Rectal smooth muscle tissue (tissue), 1 donor: ENCODE data around the gene PCID2.

Experiments used
- H3K27ac ChIP-seq: one replicate; pipeline ENCODE4 v1.7.0; 2013; ENCODE audit warnings: low read depth, low read length, inconsistent platforms
- H3K27me3 ChIP-seq: one replicate; pipeline ENCODE4 v1.7.0; 2013; ENCODE audit warnings: low read length; ENCODE audit not compliant: control insufficient read depth, insufficient read depth
- H3K36me3 ChIP-seq: one replicate; pipeline ENCODE4 v1.7.0; 2013; ENCODE audit warnings: low read length; ENCODE audit not compliant: control insufficient read depth, insufficient read depth
- H3K4me1 ChIP-seq: one replicate; pipeline ENCODE4 v1.7.0; 2013; ENCODE audit warnings: low read length; ENCODE audit not compliant: control insufficient read depth, insufficient read depth
- H3K4me3 ChIP-seq: one replicate; pipeline ENCODE4 v1.7.0; 2013; ENCODE audit warnings: low read length
- H3K9ac ChIP-seq: one replicate; pipeline ENCODE4 v1.7.0; 2013; ENCODE audit warnings: low read length

PCID2 gene

DNA sequence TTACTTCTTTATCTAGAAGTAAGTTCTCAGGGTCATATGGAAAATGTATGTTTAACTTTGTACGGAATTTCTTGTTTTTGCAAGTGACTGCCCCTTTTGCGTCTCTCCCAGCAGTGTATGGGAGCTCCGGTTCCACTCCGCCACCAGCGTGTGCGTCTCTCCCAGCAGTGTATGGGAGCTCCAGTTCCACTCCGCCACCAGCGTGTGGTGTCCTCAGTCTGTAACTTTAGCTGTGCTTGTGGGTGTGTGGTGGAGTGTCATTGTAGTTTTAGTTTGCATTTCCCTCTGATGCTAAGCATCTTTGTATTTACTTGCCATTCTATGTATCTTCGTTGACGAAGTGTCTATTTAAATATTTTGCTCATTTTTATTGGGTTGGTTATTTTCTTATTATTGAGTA, 3.3 kb upstream of the PCID2 start:
- H3K4me1 ChIP-seq, result peaks cover 19% of the 10 kb centered on the region
- H3K9ac ChIP-seq, result no peak overlapping the region
- no peaks in the 10 kb centered on the region for H3K27me3 ChIP-seq
- no peak overlapping the region for H3K27ac ChIP-seq
- H3K36me3 ChIP-seq, result peaks cover 2% of the 10 kb centered on the region
- H3K4me3 ChIP-seq, result no peak overlapping the region

- no peak overlapping the region for H3K9ac ChIP-seq
Observed at GRCh38 chr13:113210833-113211232, 2.4 kb upstream of the PCID2 start.

GRCh38 chr13:113209759-113210421, 1.4 kb upstream of the PCID2 start:
- Histone ChIP-seq H3K36me3 (peaks cover 5% of the 10 kb centered on the region), H3K27me3 (no peaks in the 10 kb centered on the region), H3K27ac (peak overlapping the region; percentile 69), H3K4me3 (peak overlapping the region; percentile 78), H3K4me1 (peaks cover 15% of the 10 kb centered on the region), H3K9ac (no peak overlapping the region)

More at GRCh38 chr13:113210833-113211232, 2.4 kb upstream of the PCID2 start:
- no peaks in the 10 kb centered on the region for H3K27me3 ChIP-seq
- H3K27ac ChIP-seq, result no peak overlapping the region
- peaks cover 2% of the 10 kb centered on the region for H3K36me3 ChIP-seq
- peaks cover 15% of the 10 kb centered on the region for H3K4me1 ChIP-seq
- H3K4me3 ChIP-seq, result no peak overlapping the region

DNA sequence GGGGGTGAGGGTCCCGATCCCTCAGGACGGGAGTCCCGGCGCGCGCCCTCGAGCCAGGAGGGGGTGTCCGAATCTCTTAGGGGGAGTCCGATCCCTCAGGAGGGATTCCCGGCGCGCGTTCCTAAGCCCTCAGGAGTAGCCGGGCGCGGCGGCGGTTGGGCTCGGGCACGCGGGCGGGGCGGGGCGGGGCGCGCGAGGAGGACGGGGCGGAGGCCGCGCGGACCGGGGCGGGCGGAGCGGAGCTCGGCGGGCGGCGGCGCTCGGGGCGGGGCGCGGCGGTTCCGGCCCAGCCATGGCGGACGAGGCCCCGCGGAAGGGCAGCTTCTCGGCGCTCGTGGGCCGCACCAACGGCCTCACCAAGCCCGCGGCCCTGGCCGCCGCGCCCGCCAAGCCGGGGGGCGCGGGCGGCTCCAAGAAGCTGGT, 878 bp upstream of the PCID2 start, which contains the start of gene CUL4A:
CUL4A (plus strand) TSS at position 278 of the 423 bp plus-strand sequence; CDS start at position 293, 15 bp downstream.
- no peaks in the 10 kb centered on the region for H3K27me3 ChIP-seq
- H3K36me3 ChIP-seq, result peaks cover 5% of the 10 kb centered on the region
- peak within 1 kb of the TSS; percentile 86 for H3K9ac ChIP-seq
- H3K4me3 ChIP-seq, result peak within 1 kb of the TSS; percentile 97
- H3K27ac ChIP-seq, result peak within 1 kb of the TSS; percentile 97
- H3K4me1 ChIP-seq, result peaks cover 20% of the 10 kb centered on the region

DNA sequence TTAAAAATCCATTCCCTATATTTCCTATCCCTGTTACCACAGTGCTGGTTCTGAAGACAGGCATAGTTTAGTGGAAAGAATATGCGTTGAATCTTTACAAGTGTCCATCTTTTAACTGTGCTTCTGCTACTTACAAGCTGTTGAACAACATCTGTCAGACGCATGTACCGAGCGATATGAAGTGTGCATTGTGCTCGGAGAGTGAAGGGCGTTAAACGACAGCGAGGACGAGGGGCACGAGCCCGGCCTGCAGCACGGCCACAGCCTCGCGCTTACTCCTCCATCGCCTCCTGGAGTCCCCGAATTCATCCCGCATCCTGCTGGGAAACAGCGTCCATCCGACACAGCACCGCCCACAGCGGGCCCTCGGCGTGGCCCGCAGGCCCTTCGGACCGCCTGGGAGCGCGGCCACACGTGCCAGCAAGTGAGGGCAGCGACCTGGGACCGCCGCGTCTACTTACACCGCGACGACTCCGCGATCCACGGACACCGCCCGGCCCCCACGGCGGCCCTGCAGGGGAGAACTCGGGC, 514 bp downstream of the PCID2 start:
- H3K27me3 ChIP-seq, result no peaks in the 10 kb centered on the region
- peaks cover 32% of the 10 kb centered on the region for H3K4me1 ChIP-seq
- H3K36me3 ChIP-seq, result peaks cover 5% of the 10 kb centered on the region
- peak overlapping the region; percentile 97 for H3K4me3 ChIP-seq
- H3K27ac ChIP-seq, result peak overlapping the region; percentile 97
- H3K9ac ChIP-seq, result peak overlapping the region; percentile 86

DNA sequence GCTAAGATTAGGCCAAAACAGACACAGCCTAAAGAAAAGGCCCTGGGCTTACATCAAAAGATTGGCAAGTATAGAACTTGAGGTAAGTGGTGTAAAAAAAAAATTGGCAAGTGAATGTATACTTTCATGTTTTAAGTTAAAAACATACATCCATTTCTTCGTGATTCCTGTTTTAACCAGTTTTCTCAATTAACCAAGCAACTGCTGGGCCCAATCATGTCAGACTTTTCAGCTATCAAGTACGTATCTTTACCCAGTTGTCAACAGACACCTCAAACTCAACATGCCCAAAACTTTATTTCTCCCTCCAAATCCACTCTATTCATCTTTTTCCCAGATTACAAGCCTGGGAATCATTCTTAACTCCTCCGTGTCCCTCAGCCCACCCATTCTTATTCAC, 1.0 kb downstream of the PCID2 start:
- H3K4me3 ChIP-seq, result peak overlapping the region; percentile 97
- peaks cover 5% of the 10 kb centered on the region for H3K36me3 ChIP-seq
- peaks cover 32% of the 10 kb centered on the region for H3K4me1 ChIP-seq
- H3K27me3 ChIP-seq, result no peaks in the 10 kb centered on the region
- no peak overlapping the region for H3K9ac ChIP-seq
- H3K27ac ChIP-seq, result peak overlapping the region; percentile 97

DNA sequence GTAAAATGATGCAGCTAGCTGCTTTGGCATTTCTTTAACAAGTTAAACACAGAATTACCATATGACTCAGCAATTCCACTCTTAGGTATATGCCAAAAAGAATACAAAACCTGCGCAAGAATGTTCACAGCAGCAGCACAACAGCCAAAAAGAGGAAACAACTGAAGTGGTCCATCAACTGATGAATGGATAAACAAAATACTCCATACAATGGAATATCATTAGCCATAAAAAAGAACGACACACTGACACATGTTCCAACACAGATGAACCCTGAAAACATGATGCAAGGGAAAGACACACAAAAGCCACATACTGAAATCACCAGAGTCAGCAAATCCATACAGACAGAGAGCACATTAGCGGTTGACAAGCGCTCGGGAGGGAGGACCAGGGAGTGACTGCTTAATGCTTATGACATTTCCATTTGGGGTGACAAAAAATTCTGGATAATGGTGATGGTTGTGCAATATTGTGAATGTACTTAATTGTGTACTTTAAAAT, 3.0 kb downstream of the PCID2 start:
- Histone ChIP-seq H3K27me3 (no peaks in the 10 kb centered on the region), H3K27ac (no peak overlapping the region), H3K9ac (no peak overlapping the region), H3K4me3 (no peak overlapping the region), H3K4me1 (peaks cover 32% of the 10 kb centered on the region), H3K36me3 (peaks cover 3% of the 10 kb centered on the region)

GRCh38 chr13:113204378-113204734, 4.1 kb downstream of the PCID2 start:
- H3K27me3 ChIP-seq, result no peaks in the 10 kb centered on the region
- no peak overlapping the region for H3K9ac ChIP-seq
- H3K4me1 ChIP-seq, result peaks cover 32% of the 10 kb centered on the region
- H3K27ac ChIP-seq, result peak overlapping the region; percentile 71
- peak overlapping the region; percentile 13 for H3K4me3 ChIP-seq
- peaks cover 7% of the 10 kb centered on the region for H3K36me3 ChIP-seq

- Histone ChIP-seq H3K27me3 (no peaks in the 10 kb centered on the region), H3K9ac (no peak overlapping the region), H3K4me3 (no peak overlapping the region), H3K27ac (peak overlapping the region; percentile 71), H3K36me3 (peaks cover 7% of the 10 kb centered on the region), H3K4me1 (peaks cover 32% of the 10 kb centered on the region)
Observed at GRCh38 chr13:113203507-113204377, 4.7 kb downstream of the PCID2 start.

DNA sequence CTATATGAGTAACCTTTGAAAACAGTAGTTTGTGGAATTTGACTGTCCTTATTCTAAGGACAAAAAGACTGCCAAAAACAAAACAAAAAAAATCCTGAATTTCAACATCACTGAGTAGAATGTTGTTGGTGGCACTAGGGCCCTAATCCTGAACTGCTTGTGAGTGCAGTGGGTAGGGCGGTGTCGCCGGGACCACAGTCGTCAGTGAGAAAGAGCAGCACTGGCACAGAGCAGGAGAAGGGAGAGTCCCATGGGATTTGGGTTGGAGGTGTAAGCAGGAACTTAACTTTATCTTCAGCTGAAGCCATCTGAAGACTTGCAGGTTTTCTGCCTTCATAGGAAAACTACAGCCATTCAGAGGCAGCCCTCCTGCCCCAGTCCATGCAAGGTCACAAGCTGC, 5.6 kb downstream of the PCID2 start:
- Histone ChIP-seq H3K27me3 (no peaks in the 10 kb centered on the region), H3K36me3 (peaks cover 7% of the 10 kb centered on the region), H3K4me1 (peaks cover 31% of the 10 kb centered on the region), H3K27ac (no peak overlapping the region), H3K9ac (no peak overlapping the region), H3K4me3 (no peak overlapping the region)

DNA sequence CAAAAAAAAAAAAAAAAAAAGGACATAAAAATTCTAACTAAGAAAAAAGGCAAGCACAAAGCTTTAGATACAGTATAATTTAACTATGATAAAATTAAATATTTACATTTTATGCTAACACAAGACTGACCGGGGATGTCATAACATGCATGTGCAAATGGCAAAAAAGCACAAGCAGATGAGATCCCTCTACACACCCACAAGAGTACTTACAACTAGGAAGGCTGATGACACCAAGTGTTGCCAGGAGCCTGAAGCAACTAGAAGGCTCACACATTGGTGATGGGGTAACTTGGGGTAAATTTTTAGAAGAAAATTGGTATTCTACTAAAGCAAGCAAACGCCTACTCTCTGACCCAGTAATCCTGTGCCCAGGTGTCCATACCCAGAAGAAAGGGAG, 6.7 kb downstream of the PCID2 start:
- peaks cover 16% of the 10 kb centered on the region for H3K36me3 ChIP-seq
- no peaks in the 10 kb centered on the region for H3K27me3 ChIP-seq
- H3K9ac ChIP-seq, result no peak overlapping the region
- peaks cover 22% of the 10 kb centered on the region for H3K4me1 ChIP-seq
- H3K4me3 ChIP-seq, result no peak overlapping the region
- no peak overlapping the region for H3K27ac ChIP-seq

GRCh38 chr13:113196970-113197737, 11.3 kb downstream of the PCID2 start:
- Histone ChIP-seq H3K27ac (no peak overlapping the region), H3K36me3 (peaks cover 26% of the 10 kb centered on the region), H3K27me3 (no peaks in the 10 kb centered on the region), H3K9ac (no peak overlapping the region), H3K4me1 (no peaks in the 10 kb centered on the region), H3K4me3 (no peak overlapping the region)
